HG03066 (cell line): ENCODE results near the gene HEXIM2.
"Not testable (repeated sequence)": the region's sequence is repeated elsewhere in the genome, so short reads cannot be mapped to it uniquely, and the experiment has no call there.

ENCODE experiments used
- ATAC-seq: cut with Tn5 transposase; IDR thresholded peaks from one replicate; pipeline ENCODE4 v1.9.1; 2021; ENCODE audit warnings: low read depth; ENCODE audit not compliant: unreplicated experiment

The HEXIM2 gene

DNA sequence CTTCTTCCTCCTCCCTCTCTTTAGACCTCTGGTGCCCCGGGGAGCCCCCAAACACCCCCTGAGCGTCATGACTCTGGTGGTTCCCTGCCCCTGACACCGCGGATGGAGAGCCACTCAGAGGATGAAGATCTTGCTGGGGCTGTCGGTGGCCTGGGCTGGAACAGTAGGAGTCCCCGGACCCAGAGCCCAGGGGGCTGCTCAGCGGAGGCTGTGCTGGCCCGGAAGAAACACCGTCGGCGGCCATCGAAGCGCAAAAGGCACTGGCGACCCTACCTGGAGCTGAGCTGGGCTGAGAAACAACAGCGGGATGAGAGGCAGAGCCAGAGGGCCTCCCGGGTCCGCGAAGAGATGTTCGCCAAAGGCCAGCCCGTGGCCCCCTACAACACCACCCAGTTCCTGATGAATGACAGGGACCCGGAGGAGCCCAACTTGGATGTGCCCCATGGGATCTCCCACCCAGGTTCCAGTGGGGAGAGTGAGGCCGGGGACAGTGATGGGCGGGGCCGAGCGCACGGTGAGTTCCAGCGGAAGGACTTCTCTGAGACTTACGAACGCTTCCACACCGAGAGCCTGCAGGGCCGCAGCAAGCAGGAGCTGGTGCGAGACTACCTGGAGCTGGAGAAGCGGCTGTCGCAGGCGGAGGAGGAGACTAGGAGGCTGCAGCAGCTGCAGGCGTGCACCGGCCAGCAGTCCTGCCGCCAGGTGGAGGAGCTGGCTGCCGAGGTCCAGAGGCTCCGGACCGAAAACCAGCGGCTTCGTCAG lies 7.5 kb downstream of the HEXIM2 start:
- no peak for ATAC-seq

GRCh38 chr17:45170280-45170930 lies 8.7 kb downstream of the HEXIM2 start:
- ATAC-seq: no peak

- no peak for ATAC-seq
These were observed 9.3 kb downstream of the HEXIM2 start for GRCh38 chr17:45170931-45171337.

DNA sequence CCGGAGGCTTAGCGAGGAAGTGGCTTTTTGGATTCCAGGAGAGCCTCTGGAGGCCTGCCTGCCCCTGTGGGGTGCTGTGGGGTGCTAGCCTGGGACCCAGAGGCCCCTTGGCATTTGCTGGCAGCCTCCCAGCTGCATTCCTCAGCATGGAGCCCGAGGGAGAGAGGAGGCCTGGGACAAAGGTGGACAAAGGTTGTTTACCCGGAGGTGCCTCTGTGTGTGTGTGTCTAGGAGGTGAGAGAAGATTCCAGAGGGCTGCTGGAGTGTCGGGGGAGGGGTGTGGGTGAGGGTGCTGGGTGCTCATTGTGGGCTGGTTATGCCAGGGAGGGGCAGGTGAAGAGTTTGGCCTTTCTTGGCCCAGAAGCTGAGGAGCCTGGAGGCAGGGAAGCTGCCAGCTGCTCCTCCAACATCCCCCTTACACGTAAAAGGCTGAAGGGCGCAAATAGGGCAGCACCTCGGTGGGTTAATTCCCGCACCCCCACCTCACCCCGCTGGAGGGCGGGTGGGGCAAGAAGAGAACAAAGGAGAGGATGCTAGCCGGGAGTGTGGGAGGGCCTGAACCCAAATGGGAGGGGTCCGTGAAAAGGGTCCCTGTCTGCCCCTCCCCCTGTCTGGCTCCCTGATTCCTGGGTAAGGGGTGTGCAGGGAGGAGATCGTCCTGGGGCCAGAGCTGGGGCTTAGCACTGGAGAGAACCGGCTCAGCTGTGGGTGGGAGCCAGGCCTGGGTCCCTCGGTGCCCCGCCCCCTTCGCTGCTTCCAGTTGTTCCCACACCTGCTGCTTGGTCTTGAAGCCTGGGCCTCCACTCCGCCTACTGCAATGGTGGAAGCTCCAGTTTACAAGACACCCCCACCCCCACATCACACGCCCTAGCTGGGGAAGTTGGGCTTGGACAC lies 9.9 kb downstream of the HEXIM2 start:
- ATAC-seq: no peak

DNA sequence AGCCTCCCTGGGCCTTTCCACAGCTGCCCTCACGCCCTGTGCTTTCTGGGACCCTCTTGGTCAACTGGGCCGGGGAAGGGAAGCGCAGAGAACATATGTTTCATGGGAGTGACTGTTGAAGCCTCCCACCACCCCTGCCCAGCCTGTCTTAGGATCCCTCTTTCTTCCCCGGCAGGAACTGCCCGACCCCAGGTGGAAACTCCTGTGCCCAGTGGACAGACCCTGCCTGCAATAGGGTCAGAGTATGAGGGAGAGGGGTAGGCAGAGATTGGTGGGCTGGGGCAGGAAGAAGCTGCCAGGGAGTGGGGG lies 10.5 kb downstream of the HEXIM2 start:
- no peak for ATAC-seq

- no peak for ATAC-seq
These were observed 11.0 kb downstream of the HEXIM2 start for GRCh38 chr17:45172541-45173286.

DNA sequence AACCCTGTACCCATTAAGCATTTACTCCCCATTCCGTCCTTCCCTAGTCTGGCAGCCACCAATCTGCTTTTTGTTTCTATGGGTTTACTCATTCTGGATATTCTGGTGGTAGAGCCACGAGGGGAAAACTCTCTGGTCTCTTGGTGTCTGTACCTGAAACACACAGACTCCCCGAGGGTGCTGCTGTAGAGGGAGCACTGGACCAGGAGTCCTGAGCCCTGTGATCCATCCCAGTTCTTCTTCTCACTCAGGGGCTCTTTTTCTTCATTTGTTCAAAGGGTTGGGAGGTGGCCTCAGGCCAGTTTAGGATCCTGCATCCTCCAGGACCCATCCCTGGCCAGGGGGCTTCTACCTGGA lies 14.1 kb downstream of the HEXIM2 start:
- ATAC-seq: no peak

- ATAC-seq: no peak
These were observed 15.9 kb downstream of the HEXIM2 start for GRCh38 chr17:45177563-45177962.

- no peak for ATAC-seq
These were observed 22.5 kb downstream of the HEXIM2 start for GRCh38 chr17:45184144-45184543.

DNA sequence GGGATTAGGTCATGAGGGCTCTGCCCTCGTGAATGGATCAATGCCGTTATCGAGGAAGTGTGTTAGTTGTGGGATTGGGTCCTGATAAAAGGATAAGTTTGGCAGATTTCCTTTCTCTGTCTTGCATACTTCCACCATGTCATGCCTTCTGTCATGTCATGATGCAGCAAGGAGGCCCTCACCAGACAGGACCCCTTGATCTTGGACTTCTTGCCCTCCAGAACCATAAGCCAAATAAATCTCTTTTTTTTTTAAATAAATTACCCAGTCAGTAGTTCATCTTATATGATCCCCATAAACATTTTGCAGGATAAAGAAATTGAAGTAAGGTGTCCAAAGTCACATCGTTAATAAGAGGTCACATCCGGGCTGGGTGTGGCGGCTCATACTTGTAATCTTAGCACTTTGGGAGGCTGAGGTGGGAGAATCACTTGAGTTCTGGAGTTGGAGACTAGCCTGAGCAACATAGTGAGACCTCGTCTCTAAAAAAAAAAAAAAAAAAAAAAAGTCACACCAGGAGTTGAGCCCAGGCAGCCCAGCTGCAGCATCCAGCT lies 25.2 kb downstream of the HEXIM2 start:
- ATAC-seq: no peak

DNA sequence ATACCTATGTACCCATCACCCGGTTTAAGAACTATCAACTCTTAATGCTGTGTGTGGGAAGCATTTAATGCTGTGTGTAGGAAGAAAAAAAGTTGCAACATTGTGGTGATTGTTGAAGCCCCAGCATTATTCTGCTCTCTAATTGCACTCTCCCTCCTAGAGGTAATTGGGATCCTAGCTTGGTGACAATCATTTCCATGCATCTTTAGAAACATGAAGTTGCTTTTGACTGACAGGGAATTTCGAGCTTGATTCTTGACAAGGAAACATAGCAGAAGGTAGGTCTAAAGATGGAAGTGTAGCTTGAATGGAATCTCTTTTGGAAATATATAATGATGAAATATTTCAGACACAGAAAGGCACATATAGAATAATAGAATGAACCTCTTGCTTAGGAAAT lies 27.3 kb downstream of the HEXIM2 start:
- ATAC-seq: no peak

DNA sequence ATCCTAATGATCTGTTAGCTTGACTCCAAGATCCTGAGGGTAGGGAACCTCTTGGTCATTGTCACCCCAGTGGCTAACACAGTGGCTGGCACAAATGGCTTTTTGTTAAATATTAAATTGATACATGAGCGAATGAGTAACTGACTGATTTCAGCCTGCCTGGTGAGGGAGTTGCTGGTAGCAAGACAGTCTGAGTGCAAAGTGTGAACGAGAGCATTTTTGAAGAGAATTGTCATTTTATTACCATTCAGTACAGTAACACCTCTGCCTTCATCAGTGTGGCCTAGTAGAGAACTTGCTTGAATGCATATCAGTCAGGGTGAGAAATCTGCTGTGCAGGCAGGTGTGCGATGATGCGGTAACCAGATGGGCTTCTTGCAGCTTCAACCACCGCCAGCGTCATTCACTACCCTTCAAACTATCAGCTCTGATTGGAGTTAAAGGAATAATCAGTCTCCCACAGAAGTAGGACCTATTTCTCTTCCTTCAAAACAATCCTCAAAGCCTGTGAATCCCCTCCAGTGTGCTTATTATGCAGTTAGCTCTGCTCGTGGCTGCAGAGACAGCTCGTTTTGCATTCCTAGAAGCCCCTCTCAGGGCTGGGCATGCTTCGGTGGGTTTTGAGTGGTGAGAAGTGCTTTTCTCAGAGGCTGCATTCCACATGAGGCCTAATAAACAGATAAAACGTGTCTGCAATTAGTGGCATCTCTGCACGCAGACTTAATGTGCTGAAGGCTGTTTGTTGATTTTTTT lies 29.0 kb downstream of the HEXIM2 start:
- no peak for ATAC-seq

DNA sequence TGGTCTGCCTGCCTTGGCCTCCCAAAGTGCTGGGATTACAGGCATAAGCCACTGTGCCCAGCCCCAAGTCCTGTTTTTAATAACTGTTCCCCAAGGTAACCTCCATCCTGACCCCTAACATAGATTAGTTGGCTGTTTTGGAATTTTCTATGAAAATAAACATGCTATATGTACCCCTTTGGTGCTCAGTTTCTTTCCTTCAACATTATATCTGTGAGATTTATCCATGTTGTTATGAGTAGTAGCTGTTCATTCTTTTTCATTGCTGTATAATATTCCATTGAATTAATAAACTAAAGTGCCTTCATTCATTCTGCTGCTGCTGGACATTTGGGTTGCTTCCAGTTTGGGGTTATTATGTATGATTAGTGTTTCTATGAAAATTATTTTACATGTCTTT lies 33.7 kb downstream of the HEXIM2 start:
- no peak for ATAC-seq

GRCh38 chr17:45197108-45197507 lies 35.4 kb downstream of the HEXIM2 start:
- ATAC-seq: no peak

GRCh38 chr17:45197555-45198334 lies 36.1 kb downstream of the HEXIM2 start:
- ATAC-seq: peak; percentile 82

DNA sequence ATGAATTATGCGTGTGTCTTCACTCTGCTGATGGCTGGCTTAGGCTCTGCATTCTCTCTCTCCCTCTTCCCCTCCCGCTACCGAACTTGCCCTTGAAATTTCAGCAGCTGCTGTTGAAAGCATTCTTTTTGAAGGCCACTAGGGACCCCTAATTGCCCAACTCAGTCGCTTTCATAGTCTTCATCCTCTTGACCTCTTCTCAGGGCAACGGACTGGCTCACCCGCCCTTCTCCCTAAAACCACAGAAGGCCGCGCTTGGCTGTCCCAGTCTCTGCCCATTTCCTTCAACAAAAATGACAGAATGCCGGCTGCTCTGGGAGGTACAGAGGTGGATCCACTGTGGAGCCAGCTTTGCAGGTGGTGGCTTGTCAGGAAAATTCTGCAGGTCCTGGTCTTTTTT lies 39.0 kb downstream of the HEXIM2 start:
- ATAC-seq: no peak

DNA sequence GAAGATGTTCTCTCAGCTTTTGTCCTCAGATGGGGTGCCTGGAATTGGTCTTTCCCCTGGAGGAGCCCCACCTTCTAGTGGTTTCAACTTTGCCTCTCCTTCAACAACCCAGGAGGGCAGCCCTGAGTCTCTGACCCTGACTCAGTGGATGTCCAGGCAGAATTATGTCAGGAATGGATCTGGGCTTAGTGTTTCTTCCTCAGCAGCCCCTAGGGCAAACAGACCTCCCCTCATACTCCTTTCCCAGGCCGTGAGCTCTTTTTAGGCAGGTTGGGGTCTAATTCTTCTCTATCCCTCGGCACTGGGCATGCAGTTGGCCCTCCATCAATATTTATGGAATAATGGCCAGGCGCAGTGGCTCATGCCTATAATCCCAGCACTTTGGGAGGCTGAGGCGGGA lies 39.8 kb downstream of the HEXIM2 start:
- no peak for ATAC-seq

GRCh38 chr17:45201880-45202279 lies 40.2 kb downstream of the HEXIM2 start:
- not testable (repeated sequence) for ATAC-seq
